IMR-90 (cell line): ENCODE data around the gene SF3A2. TPM values are rescaled to one million over a fixed set of nuclear protein-coding genes. Genes with fewer than 3 reads are reported as not detected.

Experiments
- ATAC-seq: fragments of 200-7000 bp; cut with Tn5 transposase; 2 replicates; pipeline ENCODE4 v1.9.1; 2020; ENCODE audit warnings: low read depth, mild to moderate bottlenecking, moderate library complexity
- BruUV-seq: library from RNA; stranded (reverse); fragments of 400-500 nt; replicated peaks from 2 replicates; lab custom pipeline; 2021; lab: Mats Ljungman, UMichigan
- CTCF ChIA-PET: fragments of 300-600 bp; formaldehyde crosslinking; extraction: SDS; loops from one replicate; lab custom pipeline; 2021; ENCODE audit warnings: antibody characterized with exemption; lab: Yijun Ruan, JAX
- POLR2A ChIA-PET: fragments of 300-600 bp; sonication (Branson Sonifier 250); formaldehyde crosslinking; loops from one replicate; lab custom pipeline; 2022; ENCODE audit warnings: antibody characterized with exemption; ENCODE audit not compliant: unreplicated experiment; lab: Charles Lee
- DNase-seq: peaks from one replicate; pipeline ENCODE4 v3.0.0; 2013
- H2AFZ ChIP-seq: replicated peaks from 2 replicates; pipeline ENCODE3; 2013; ENCODE audit warnings: low read length, mild to moderate bottlenecking; ENCODE audit not compliant: poor library complexity
- H2AK5ac ChIP-seq: 2 replicates; pipeline ENCODE4 v1.6.1; 2013; ENCODE audit warnings: low read depth, low read length, inconsistent platforms
- H2AK9ac ChIP-seq: replicated peaks from 2 replicates; pipeline ENCODE3; 2013; ENCODE audit warnings: mild to moderate bottlenecking, low read depth, low read length, moderate library complexity; ENCODE audit not compliant: poor library complexity
- H2BK120ac ChIP-seq: 2 replicates; pipeline ENCODE4 v1.6.1; 2013; ENCODE audit warnings: low read depth, low read length, inconsistent platforms
- H2BK15ac ChIP-seq: 3 replicates; pipeline ENCODE4 v1.6.1; 2013; ENCODE audit warnings: low read depth, low read length, inconsistent platforms
- H2BK20ac ChIP-seq: 2 replicates; pipeline ENCODE4 v1.6.1; 2013; ENCODE audit warnings: low read depth, mild to moderate bottlenecking, inconsistent platforms, low read length, moderate library complexity
- H2BK5ac ChIP-seq: 2 replicates; pipeline ENCODE4 v1.6.1; 2013; ENCODE audit warnings: mild to moderate bottlenecking, low read depth, low read length, inconsistent platforms; ENCODE audit not compliant: poor library complexity, severe bottlenecking
- H3K14ac ChIP-seq: replicated peaks from 2 replicates; pipeline ENCODE4 v1.6.1; 2013; ENCODE audit warnings: low read depth, low read length, inconsistent platforms
- H3K18ac ChIP-seq: 2 replicates; pipeline ENCODE4 v1.6.1; 2013; ENCODE audit warnings: low read depth, low read length, control low read depth
- H3K23ac ChIP-seq: 2 replicates; pipeline ENCODE4 v1.6.1; 2013; ENCODE audit warnings: low read depth, low read length, inconsistent platforms
- H3K27ac ChIP-seq: 2 replicates; pipeline ENCODE4 v1.5.1; 2013; ENCODE audit warnings: mild to moderate bottlenecking, control low read depth, low read length; ENCODE audit not compliant: insufficient read depth
- H3K27me3 ChIP-seq: 2 replicates; pipeline ENCODE4 v1.6.1; 2013; ENCODE audit warnings: low read length; ENCODE audit not compliant: control insufficient read depth, insufficient read depth
- H3K36me3 ChIP-seq: 2 replicates; pipeline ENCODE4 v1.6.1; 2013; ENCODE audit warnings: low read length, mixed read lengths; ENCODE audit not compliant: control insufficient read depth, insufficient read depth
- H3K4ac ChIP-seq: 2 replicates; pipeline ENCODE4 v1.6.1; 2013; ENCODE audit warnings: low read depth, low read length, inconsistent platforms
- H3K4me1 ChIP-seq: 2 replicates; pipeline ENCODE4 v1.6.1; 2013; ENCODE audit warnings: low read length, mixed read lengths; ENCODE audit not compliant: control insufficient read depth, insufficient read depth
- H3K4me2 ChIP-seq: 2 replicates; pipeline ENCODE4 v1.6.1; 2013; ENCODE audit warnings: low read depth, mild to moderate bottlenecking, control low read depth, low read length, moderate library complexity
- H3K4me3 ChIP-seq: 2 replicates; pipeline ENCODE4 v1.5.1; 2013; ENCODE audit warnings: low read depth, mild to moderate bottlenecking, control low read depth, low read length, moderate library complexity; ENCODE audit not compliant: insufficient read depth
- H3K56ac ChIP-seq: 2 replicates; pipeline ENCODE4 v1.6.1; 2013; ENCODE audit warnings: low read length, inconsistent platforms; ENCODE audit not compliant: insufficient read depth; ENCODE audit errors: extremely low read depth
- H3K79me1 ChIP-seq, 2 experiments: 2 replicates each; pipeline ENCODE4 v1.6.1; 2013; ENCODE audit warnings: low read length in 2 of 2, inconsistent platforms in 1 of 2, low read depth in 1 of 2
- H3K9ac ChIP-seq: 2 replicates; pipeline ENCODE4 v1.6.1; 2013; ENCODE audit warnings: low read depth, low read length, control low read depth
- H3K9me1 ChIP-seq: 2 replicates; pipeline ENCODE4 v1.6.1; 2013; ENCODE audit warnings: low read length, inconsistent platforms; ENCODE audit not compliant: insufficient read depth
- H3K9me3 ChIP-seq: 2 replicates; pipeline ENCODE4 v1.6.1; 2013; ENCODE audit warnings: low read length; ENCODE audit not compliant: control insufficient read depth, insufficient read depth
- H4K20me1 ChIP-seq: 2 replicates; pipeline ENCODE4 v1.6.1; 2013; ENCODE audit warnings: low read length, inconsistent platforms; ENCODE audit not compliant: insufficient read depth
- H4K5ac ChIP-seq: 2 replicates; pipeline ENCODE4 v1.6.1; 2013; ENCODE audit warnings: mild to moderate bottlenecking, low read depth, low read length, control low read depth
- H4K8ac ChIP-seq, 2 experiments: 2 replicates each; pipeline ENCODE4 v1.6.1; 2013; ENCODE audit warnings: low read depth in 2 of 2, low read length in 2 of 2, control low read depth in 1 of 2, inconsistent platforms in 1 of 2
- H4K91ac ChIP-seq: 2 replicates; pipeline ENCODE4 v1.6.1; 2013; ENCODE audit warnings: low read depth, low read length, inconsistent platforms; ENCODE audit not compliant: insufficient read depth
- BHLHE40 ChIP-seq: fragments of 150-350 bp; IDR thresholded peaks from 2 replicates; pipeline ENCODE4 v1.6.1; 2016; ENCODE audit warnings: mild to moderate bottlenecking, low read depth, low read length
- CEBPB ChIP-seq: IDR thresholded peaks from 2 replicates; pipeline ENCODE4 v1.6.1; 2012; ENCODE audit warnings: low read depth, low read length, improper control_type of control experiment
- CHD1 ChIP-seq: IDR thresholded peaks from 2 replicates; pipeline ENCODE4 v1.6.1; 2012; ENCODE audit warnings: low read depth, low read length, improper control_type of control experiment
- CTCF ChIP-seq: conservative IDR thresholded peaks from 2 replicates; pipeline ENCODE4 v1.5.1; 2012; ENCODE audit warnings: mild to moderate bottlenecking, low read depth, low read length, improper control_type of control experiment
- FOS ChIP-seq: fragments of 150-350 bp; IDR thresholded peaks from 2 replicates; pipeline ENCODE4 v1.6.1; 2016; ENCODE audit warnings: low read depth, low read length
- MAFK ChIP-seq: IDR thresholded peaks from 2 replicates; pipeline ENCODE4 v1.6.1; 2012; ENCODE audit warnings: low read depth, low read length, improper control_type of control experiment
- MAZ ChIP-seq: IDR thresholded peaks from 2 replicates; pipeline ENCODE4 v1.6.1; 2012; ENCODE audit warnings: low read depth, mild to moderate bottlenecking, low read length, improper control_type of control experiment, moderate library complexity, borderline replicate concordance
- MXI1 ChIP-seq: IDR thresholded peaks from 2 replicates; pipeline ENCODE4 v1.6.1; 2012; ENCODE audit warnings: low read depth, mild to moderate bottlenecking, low read length, moderate library complexity, borderline replicate concordance
- NFE2L2 ChIP-seq: fragments of 150-350 bp; IDR thresholded peaks from 2 replicates; pipeline ENCODE4 v1.6.1; 2016; ENCODE audit warnings: low read depth, mild to moderate bottlenecking, low read length
- POLR2A ChIP-seq: IDR thresholded peaks from 2 replicates; pipeline ENCODE4 v1.6.1; 2012; ENCODE audit warnings: mild to moderate bottlenecking, low read depth, low read length
- RAD21 ChIP-seq: IDR thresholded peaks from 2 replicates; pipeline ENCODE4 v1.6.1; 2012; ENCODE audit warnings: low read length, improper control_type of control experiment
- RCOR1 ChIP-seq: IDR thresholded peaks from 2 replicates; pipeline ENCODE4 v1.6.1; 2012; ENCODE audit warnings: mild to moderate bottlenecking, low read length, improper control_type of control experiment; ENCODE audit not compliant: insufficient replicate concordance
- RFX5 ChIP-seq: IDR thresholded peaks from 2 replicates; pipeline ENCODE4 v1.8.0; 2012; ENCODE audit warnings: low read depth, mild to moderate bottlenecking, low read length, moderate library complexity
- SMC3 ChIP-seq: fragments of 150-350 bp; IDR thresholded peaks from 2 replicates; pipeline ENCODE4 v1.6.1; 2016; ENCODE audit warnings: low read depth, mild to moderate bottlenecking, antibody characterized with exemption, low read length, moderate library complexity
- WGBS, 2 experiments: methylation state at CpG; one replicate each; pipeline versions ENCODE4 v1.1.5 to v1.1.7; 2013; ENCODE audit warnings: missing lambda C conversion rate in 2 of 2; ENCODE audit not compliant: insufficient read length in 1 of 2; ENCODE audit errors: extremely low coverage in 2 of 2; 5-methylcytosine and 5-hydroxymethylcytosine counted together
- dilution Hi-C: fragments of 300-500 bp; cut with HindIII; formaldehyde crosslinking; loops from one replicate; pipeline ENCODE4 v1.14.3; 2018; ENCODE audit warnings: low sequenced_read_pairs; ENCODE audit not compliant: unreplicated experiment
- in situ Hi-C: fragments of 300-500 bp; cut with MboI; formaldehyde crosslinking; loops from 3 replicates; pipeline ENCODE4 v1.14.3; 2019; ENCODE audit warnings: low sequenced_read_pairs, inconsistent platforms, mixed read lengths
- intact Hi-C: fragments of 100-400 bp; cut with micrococcal nuclease; formaldehyde crosslinking; loops from 2 replicates; pipeline ENCODE4 v1.10.0; 2022
- polyA plus RNA-seq, 3 experiments: library from polyadenylated mRNA; depleted of rRNA; stranded (reverse); fragments of >200 nt; gene quantifications; 2 replicates each; pipeline ENCODE4 v1.2.3, GENCODE V29; 2012; ENCODE audit warnings: low replicate concordance in 1 of 3
- total RNA-seq: library from RNA; depleted of rRNA; stranded (reverse); fragments of >200 nt; gene quantifications from 2 replicates; pipeline ENCODE4 v1.2.3, GENCODE V29; 2012
- TF ChIP-seq, protein P1 (sequence below): fragments of 150-350 bp; IDR thresholded peaks from 2 replicates; pipeline ENCODE4 v1.6.1; 2016; ENCODE audit warnings: low read depth, mild to moderate bottlenecking, low read length, moderate library complexity, borderline replicate concordance
- TF ChIP-seq, protein P2 (sequence below): fragments of 150-350 bp; IDR thresholded peaks from 2 replicates; pipeline ENCODE4 v1.6.1; 2017; ENCODE audit warnings: mild to moderate bottlenecking, antibody characterized with exemption, low read length, low read depth

The SF3A2 gene
- total and polyA plus RNA-seq, 2 of the 4 experiments (the other 2 are of a cell fraction): 4.8 to 34.5 TPM

GRCh38 chr19:2276429-2276986, 39.9 kb downstream of the SF3A2 start:
- no TSS peak for BruUV-seq

More at GRCh38 chr19:2276429-2276986, 39.9 kb downstream of the SF3A2 start:
- DNase-seq: no peak
- Histone ChIP-seq H2BK5ac (no peak overlapping the region), H2BK120ac (no peak overlapping the region), H3K4me1 (peaks cover 14% of the 10 kb centered on the region), H3K56ac (no peak overlapping the region), H3K23ac (no peak overlapping the region), H3K4me2 (no peak overlapping the region), H3K14ac (no peak overlapping the region), H3K36me3 (peaks cover 31% of the 10 kb centered on the region), H4K20me1 (peaks cover 56% of the 10 kb centered on the region), H2AFZ (no peak overlapping the region), H3K9ac (no peak overlapping the region), H2AK9ac (peak overlapping the region; percentile 24), H3K9me3 (no peaks in the 10 kb centered on the region), H2AK5ac (no peak overlapping the region), H4K91ac (no peak overlapping the region), H3K79me1 (peaks cover 7 to 42% of the 10 kb centered on the region in 2 experiments), H3K18ac (no peak overlapping the region), H3K4ac (no peak overlapping the region), H3K4me3 (no peak overlapping the region), H3K27me3 (no peaks in the 10 kb centered on the region), H4K5ac (no peak overlapping the region), H4K8ac (no peak overlapping the region), H3K9me1 (no peaks in the 10 kb centered on the region; the same call in 1 of the 2 replicates), H3K27ac (no peak overlapping the region), H2BK15ac (no peak overlapping the region), H2BK20ac (no peak overlapping the region)
- intact Hi-C loops: no loop called here
- in situ Hi-C loops: loop anchor here (10.0 kb wide), 1 partner anchor 338 kb away; no protein-coding TSS in a partner anchor
- dilution Hi-C loops: no loop called here
- TF ChIP-seq, protein P1, sequence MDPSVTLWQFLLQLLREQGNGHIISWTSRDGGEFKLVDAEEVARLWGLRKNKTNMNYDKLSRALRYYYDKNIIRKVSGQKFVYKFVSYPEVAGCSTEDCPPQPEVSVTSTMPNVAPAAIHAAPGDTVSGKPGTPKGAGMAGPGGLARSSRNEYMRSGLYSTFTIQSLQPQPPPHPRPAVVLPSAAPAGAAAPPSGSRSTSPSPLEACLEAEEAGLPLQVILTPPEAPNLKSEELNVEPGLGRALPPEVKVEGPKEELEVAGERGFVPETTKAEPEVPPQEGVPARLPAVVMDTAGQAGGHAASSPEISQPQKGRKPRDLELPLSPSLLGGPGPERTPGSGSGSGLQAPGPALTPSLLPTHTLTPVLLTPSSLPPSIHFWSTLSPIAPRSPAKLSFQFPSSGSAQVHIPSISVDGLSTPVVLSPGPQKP: no peak
- no peak for TF ChIP-seq CEBPB
- no peak for TF ChIP-seq MAZ
- TF ChIP-seq CHD1: no peak
- no peak for TF ChIP-seq RFX5
- TF ChIP-seq POLR2A: no peak
- no peak for TF ChIP-seq SMC3
- TF ChIP-seq NFE2L2: no peak
- TF ChIP-seq FOS: no peak
- TF ChIP-seq CTCF: no peak
- TF ChIP-seq RCOR1: no peak
- no peak for TF ChIP-seq MAFK
- TF ChIP-seq BHLHE40: no peak
- no peak for TF ChIP-seq MXI1
- no peak for TF ChIP-seq RAD21
- TF ChIP-seq, protein P2, sequence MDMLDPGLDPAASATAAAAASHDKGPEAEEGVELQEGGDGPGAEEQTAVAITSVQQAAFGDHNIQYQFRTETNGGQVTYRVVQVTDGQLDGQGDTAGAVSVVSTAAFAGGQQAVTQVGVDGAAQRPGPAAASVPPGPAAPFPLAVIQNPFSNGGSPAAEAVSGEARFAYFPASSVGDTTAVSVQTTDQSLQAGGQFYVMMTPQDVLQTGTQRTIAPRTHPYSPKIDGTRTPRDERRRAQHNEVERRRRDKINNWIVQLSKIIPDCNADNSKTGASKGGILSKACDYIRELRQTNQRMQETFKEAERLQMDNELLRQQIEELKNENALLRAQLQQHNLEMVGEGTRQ: no peak
- WGBS, 2 experiments: 96% methylated on average over 10 of the region's 28 CpGs; no CpG with 5 or more reads in 1 of the 2 experiments
- ChIA-PET POLR2A (no interaction called here), CTCF (no interaction called here)
- no peak for ATAC-seq
